A673 (cell line): ENCODE data around the gene CNTRL. TPM values are rescaled to one million over a fixed set of nuclear protein-coding genes. Genes with fewer than 3 reads are reported as not detected.
"Not testable (repeated sequence)": the region's sequence is repeated elsewhere in the genome, so short reads cannot be mapped to it uniquely, and the experiment has no call there.

Experiments
- Bru-seq: library from RNA; stranded (reverse); fragments of 400-500 nt; gene quantifications from one replicate; lab custom pipeline; 2021; lab: Mats Ljungman, UMichigan
- BruChase-seq, 2 experiments: library from RNA; stranded (reverse); fragments of 400-500 nt; gene quantifications; one replicate each; lab custom pipeline; 2021; lab: Mats Ljungman, UMichigan
- BruUV-seq: library from RNA; stranded (reverse); fragments of 400-500 nt; replicated peaks from 2 replicates; lab custom pipeline; 2021; lab: Mats Ljungman, UMichigan
- CTCF ChIA-PET: fragments of 300-600 bp; sonication (Branson Sonifier 250); formaldehyde crosslinking; loops from one replicate; lab custom pipeline; 2022; ENCODE audit warnings: antibody characterized with exemption; lab: Charles Lee
- POLR2A ChIA-PET: fragments of 300-600 bp; sonication (Branson Sonifier 250); formaldehyde crosslinking; loops from one replicate; lab custom pipeline; 2022; ENCODE audit warnings: antibody characterized with exemption; ENCODE audit not compliant: low non-redundant PET; lab: Charles Lee
- DNase-seq: peaks from one replicate; pipeline ENCODE4 v3.0.0-alpha.2; 2015; ENCODE audit warnings: low spot score
- H3K27ac ChIP-seq: fragments of 200-600 bp; sonication (generic); 2 replicates; pipeline ENCODE4 v1.5.1; 2016; ENCODE audit warnings: mixed run types, low read depth, mild to moderate bottlenecking, mixed read lengths, antibody characterized with exemption, low read length; ENCODE audit not compliant: poor library complexity, severe bottlenecking
- H3K27me3 ChIP-seq: fragments of 200-600 bp; sonication (generic); replicated peaks from 2 replicates; pipeline ENCODE4 v1.6.1; 2017; ENCODE audit warnings: mixed run types, low read depth, mild to moderate bottlenecking, mixed read lengths, antibody characterized with exemption, low read length; ENCODE audit not compliant: insufficient read depth, poor library complexity
- H3K36me3 ChIP-seq: fragments of 200-600 bp; sonication (generic); 2 replicates; pipeline ENCODE4 v1.6.1; 2016; ENCODE audit warnings: mixed run types, mild to moderate bottlenecking, mixed read lengths, antibody characterized with exemption, low read length; ENCODE audit not compliant: insufficient read depth, poor library complexity, severe bottlenecking
- H3K4me1 ChIP-seq: fragments of 200-600 bp; sonication (generic); 2 replicates; pipeline ENCODE4 v1.6.1; 2017; ENCODE audit warnings: mixed run types, mild to moderate bottlenecking, mixed read lengths, antibody characterized with exemption, low read length; ENCODE audit not compliant: insufficient read depth, poor library complexity, severe bottlenecking
- H3K4me3 ChIP-seq: fragments of 200-600 bp; sonication (generic); 2 replicates; pipeline ENCODE4 v1.5.1; 2016; ENCODE audit warnings: low read depth, mixed run types, mild to moderate bottlenecking, mixed read lengths, low read length; ENCODE audit not compliant: poor library complexity, severe bottlenecking
- H3K9me3 ChIP-seq: fragments of 200-600 bp; sonication (generic); 2 replicates; pipeline ENCODE4 v1.6.1; 2016; ENCODE audit warnings: mixed run types, low read depth, mild to moderate bottlenecking, mixed read lengths, antibody characterized with exemption, low read length; ENCODE audit not compliant: poor library complexity, severe bottlenecking
- CTCF ChIP-seq: fragments of 300-800, 200-600 bp; sonication (generic); conservative IDR thresholded peaks from 2 replicates; pipeline ENCODE4 v1.5.1; 2017; ENCODE audit warnings: low read depth, mild to moderate bottlenecking, antibody characterized with exemption, low read length, moderate library complexity, mixed read lengths
- EZH2 ChIP-seq: fragments of 200-600 bp; sonication (generic); IDR thresholded peaks from 2 replicates; pipeline ENCODE4 v1.6.1; 2017; ENCODE audit warnings: borderline replicate concordance, low read depth, mild to moderate bottlenecking, mixed read lengths, antibody characterized with exemption, low read length; ENCODE audit not compliant: poor library complexity, severe bottlenecking
- intact Hi-C: fragments of 100-400 bp; cut with micrococcal nuclease; formaldehyde crosslinking; loops from one replicate; pipeline ENCODE4 v1.10.0; 2022; ENCODE audit not compliant: unreplicated experiment
- long read RNA-seq: library from polyadenylated mRNA; stranded (forward); transcript quantifications from one replicate; pipeline ENCODE4 v2.0.0, GENCODE V29; 2022
- total RNA-seq: library from RNA; stranded (reverse); gene quantifications from 2 replicates; pipeline ENCODE4 v1.2.3, GENCODE V29; 2021

The CNTRL gene
- total RNA-seq (26.3 and 30.0 TPM in 2 replicates), Bru-seq, nascent RNA (percentile 81 among the genes with signal in this experiment), BruChase-seq, experiment 1, labeled RNA remaining after a 2-hour chase (percentile 78 among the genes with signal in this experiment), BruChase-seq, experiment 2, labeled RNA remaining after a 6-hour chase (percentile 70 among the genes with signal in this experiment)
- long read RNA-seq, full-length matches to known transcripts, result 1 of 23 reads
- long read RNA-seq, partial matches to known transcripts, result 6 of 23 reads
- long read RNA-seq, other reads (novel, unspliced or antisense), result 16 of 23 reads

- intact Hi-C loops, result loop anchor here (5.0 to 10.0 kb wide), 2 partner anchors 92 to 450 kb away; no protein-coding TSS in a partner anchor
- H3K4me3 ChIP-seq, result peak within 1 kb of the TSS; percentile 61
- peaks cover 28% of the 10 kb centered on the region for H3K4me1 ChIP-seq
- no peaks in the 10 kb centered on the region for H3K9me3 ChIP-seq
- ChIA-PET CTCF (no interaction called here), POLR2A (no interaction called here)
- TF ChIP-seq CTCF (no peak), EZH2 (no peak)
- no peaks in the 10 kb centered on the region for H3K36me3 ChIP-seq
- H3K27ac ChIP-seq, result peak within 1 kb of the TSS; percentile 89
- no peaks in the 10 kb centered on the region for H3K27me3 ChIP-seq
- TSS peak; percentile 53 for BruUV-seq
- peak; percentile 96 for DNase-seq
These were observed at the start of gene CNTRL for GRCh38 chr9:121074370-121075250. CNTRL (plus strand) TSS chr9:121074955; CDS start chr9:121088327, 13,372 bp downstream.

GRCh38 chr9:121026260-121026691 is 48.5 kb upstream of the CNTRL start:
- intact Hi-C loops, result no loop called here
- POLR2A ChIA-PET, result no interaction called here
- Histone ChIP-seq H3K4me1 (no peaks in the 10 kb centered on the region), H3K27ac (no peak overlapping the region), H3K27me3 (no peaks in the 10 kb centered on the region), H3K36me3 (no peaks in the 10 kb centered on the region), H3K9me3 (no peaks in the 10 kb centered on the region), H3K4me3 (no peak overlapping the region)
- no peak for DNase-seq
- BruUV-seq, result no TSS peak
- CTCF ChIA-PET, result no interaction called here
- TF ChIP-seq CTCF, result no peak
- TF ChIP-seq EZH2, result no peak

- Histone ChIP-seq H3K4me3 (no peak overlapping the region), H3K4me1 (no peaks in the 10 kb centered on the region), H3K36me3 (no peaks in the 10 kb centered on the region), H3K9me3 (no peaks in the 10 kb centered on the region), H3K27me3 (no peaks in the 10 kb centered on the region), H3K27ac (no peak overlapping the region)
- POLR2A ChIA-PET, result no interaction called here
- no peak for DNase-seq
- CTCF ChIA-PET, result no interaction called here
- intact Hi-C loops, result no loop called here
- no TSS peak for BruUV-seq
- no peak for TF ChIP-seq CTCF
- no peak for TF ChIP-seq EZH2
These were observed 48.0 kb upstream of the CNTRL start for GRCh38 chr9:121026768-121027167.

- H3K27ac ChIP-seq, POLR2A ChIA-PET, intact Hi-C loops, H3K9me3 ChIP-seq, H3K4me1 ChIP-seq, H3K27me3 ChIP-seq, H3K36me3 ChIP-seq, CTCF ChIA-PET, H3K4me3 ChIP-seq, BruUV-seq, DNase-seq: not testable (repeated sequence)
These were observed 46.5 kb upstream of the CNTRL start for GRCh38 chr9:121028285-121028684.
